ENCODE results near the gene DKK3.

Gene DKK3

GRCh38 chr11:11965656-11966353 is 42.6 kb downstream of the DKK3 start:
- no peak for DNase-seq

GRCh38 chr11:11965192-11965591 is 43.2 kb downstream of the DKK3 start:
- no peak for DNase-seq

DNA sequence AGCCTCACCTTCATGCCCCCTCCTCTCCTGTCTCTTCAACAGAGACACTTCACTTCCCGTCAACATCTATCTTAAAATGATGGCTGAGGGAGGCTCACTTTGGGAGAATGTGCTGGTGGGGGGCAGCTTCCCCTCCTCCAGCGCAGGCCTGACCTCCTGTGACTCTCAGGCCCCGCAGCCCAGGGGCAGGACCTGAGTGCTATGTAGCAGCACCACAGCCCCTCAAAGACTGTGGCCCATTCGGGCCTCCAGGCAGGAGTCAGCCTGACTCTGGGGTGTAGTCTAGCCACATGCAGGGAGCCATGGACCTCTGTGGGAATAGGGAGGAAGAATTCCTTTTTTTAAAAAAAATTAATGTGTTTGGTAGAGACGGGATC is 43.7 kb downstream of the DKK3 start:
- DNase-seq: no peak

DNA sequence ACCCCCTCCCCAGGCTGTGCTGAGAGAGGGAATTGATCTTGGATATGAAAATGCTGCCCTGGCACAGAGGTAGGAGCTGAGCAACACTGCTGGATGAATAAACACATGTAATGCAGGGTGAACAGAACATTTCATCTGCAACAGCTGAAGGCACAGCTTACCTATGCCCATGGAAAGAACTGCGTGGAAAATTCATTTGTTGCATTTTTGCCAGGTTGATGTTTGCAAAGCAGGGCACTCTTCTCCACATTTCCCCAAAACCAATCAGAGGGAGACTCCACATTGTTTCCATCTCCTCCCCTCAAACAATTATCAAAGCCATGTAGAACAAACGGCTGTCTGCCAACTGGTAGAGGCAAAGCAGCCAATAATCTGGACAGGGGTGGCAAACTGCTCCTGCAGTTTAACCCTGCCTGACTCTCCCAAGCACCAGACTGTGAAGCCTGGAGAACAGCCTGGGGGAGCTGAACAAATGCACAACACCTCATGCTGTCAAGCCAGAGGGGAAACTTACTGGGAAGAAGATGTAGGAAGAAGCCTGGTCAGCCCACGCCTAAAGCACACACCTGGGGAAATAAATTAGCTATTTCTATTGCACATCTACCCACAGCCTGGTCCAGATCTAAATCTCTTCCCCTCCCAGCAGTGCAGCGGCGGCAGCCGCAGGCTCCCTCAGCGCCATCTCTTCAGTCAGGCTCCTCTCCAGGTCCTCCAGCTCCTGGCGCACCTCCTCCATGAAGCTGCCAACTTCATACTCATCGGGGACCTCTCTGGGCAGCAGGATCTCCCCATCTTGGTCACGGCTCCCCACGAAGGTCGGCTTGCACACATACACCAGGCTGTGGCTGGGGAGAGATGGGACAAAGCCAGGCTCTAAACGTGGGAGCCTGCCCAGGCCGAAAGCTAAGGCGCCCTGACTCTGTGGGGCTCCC is 44.3 kb downstream of the DKK3 start:
- no peak for DNase-seq

- no peak for DNase-seq
Measured at GRCh38 chr11:11963067-11963466, 45.4 kb downstream of the DKK3 start.

DNA sequence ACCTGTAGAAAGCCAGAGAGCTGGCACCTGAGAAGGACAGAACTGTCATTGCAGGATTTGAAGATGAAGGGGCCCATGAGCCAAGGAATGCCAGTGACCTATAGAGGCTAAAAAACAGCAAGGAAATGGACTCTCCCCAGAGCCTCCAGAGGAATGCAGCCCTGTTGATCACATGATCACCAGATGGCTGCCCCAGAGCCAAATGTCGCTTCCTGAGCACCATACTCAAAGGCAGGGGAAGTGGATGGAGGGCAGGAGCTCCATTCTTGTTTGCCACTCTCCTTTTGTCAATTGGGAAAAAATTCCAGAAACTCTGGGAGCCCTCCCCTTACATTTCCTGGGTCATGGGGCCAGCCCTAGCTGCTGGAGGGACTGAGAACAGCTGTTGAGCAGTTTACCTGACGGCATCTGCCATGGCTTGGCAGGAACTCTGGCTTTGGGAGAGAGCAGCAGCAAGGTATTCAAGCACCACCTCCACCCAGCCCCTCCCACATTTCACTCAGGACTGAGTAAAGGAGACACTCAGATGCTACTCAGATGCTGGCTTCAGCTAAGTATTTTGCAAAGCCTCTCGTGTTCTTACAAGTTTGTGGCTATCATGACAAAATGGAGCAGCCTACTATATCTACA is 46.9 kb downstream of the DKK3 start:
- DNase-seq: no peak

GRCh38 chr11:11960687-11961086 is 47.7 kb downstream of the DKK3 start:
- peak in 1 of 2 donors; percentile 31 for DNase-seq

DNA sequence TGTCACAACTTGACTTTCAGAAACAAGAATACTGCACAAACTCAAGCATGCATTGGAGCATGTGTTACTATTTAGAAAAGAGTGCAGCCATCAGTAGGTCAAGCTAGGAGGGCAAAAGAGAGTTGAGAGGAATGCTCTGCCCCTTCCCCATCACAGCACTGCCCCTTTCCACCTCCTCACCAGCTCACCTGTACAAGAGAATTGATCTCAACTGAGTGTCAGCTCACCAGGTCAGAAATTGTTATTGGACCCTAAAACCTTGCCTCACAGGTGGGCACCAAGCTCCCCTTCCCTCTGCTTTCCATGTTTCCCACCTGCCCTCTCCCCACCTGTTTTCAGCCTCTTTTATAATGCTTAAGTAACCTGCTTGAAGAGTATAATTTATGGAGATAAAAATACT is 48.8 kb downstream of the DKK3 start:
- DNase-seq: no peak

GRCh38 chr11:11958403-11959231 is 49.8 kb downstream of the DKK3 start:
- no peak for DNase-seq

DNA sequence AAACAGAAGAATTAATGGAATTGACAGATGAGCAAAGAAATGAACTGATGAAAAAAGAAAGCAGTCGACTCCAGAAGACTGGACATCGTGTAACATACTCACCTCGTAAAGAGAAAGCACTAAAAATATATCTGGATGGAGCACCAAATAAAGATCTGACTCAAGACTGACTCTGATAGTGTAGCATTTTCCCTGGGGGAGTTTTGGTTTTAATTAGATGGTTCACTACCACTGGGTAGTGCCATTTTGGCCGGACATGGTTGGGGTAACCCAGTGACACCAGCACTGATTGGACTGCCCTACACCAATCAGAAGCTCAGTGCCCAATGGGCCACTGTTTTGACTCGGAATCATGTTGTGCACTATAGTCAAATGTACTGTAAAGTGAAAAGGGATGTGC is 52.4 kb downstream of the DKK3 start:
- no peak for DNase-seq

DNA sequence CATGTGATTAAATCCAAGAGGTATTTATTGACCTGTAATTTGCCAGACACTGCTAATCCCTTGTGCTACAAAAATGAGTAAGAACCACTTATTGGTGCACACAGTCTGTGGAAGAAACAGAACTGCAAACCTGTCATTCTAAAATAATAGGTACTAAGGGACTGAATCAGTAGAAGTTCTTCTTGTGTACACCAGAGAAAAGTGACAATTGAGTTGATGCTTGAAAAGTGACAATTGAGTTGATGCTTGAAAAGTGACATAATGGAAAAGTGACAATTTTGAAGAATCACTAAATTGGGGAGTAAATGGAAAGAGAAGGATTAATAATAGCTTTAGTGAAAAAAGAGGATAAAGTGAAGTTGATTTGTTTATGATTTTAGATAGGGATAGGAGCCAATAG is 56.4 kb downstream of the DKK3 start:
- DNase-seq: no peak

- DNase-seq: no peak
Measured at GRCh38 chr11:11949482-11949881, 58.9 kb downstream of the DKK3 start.

DNA sequence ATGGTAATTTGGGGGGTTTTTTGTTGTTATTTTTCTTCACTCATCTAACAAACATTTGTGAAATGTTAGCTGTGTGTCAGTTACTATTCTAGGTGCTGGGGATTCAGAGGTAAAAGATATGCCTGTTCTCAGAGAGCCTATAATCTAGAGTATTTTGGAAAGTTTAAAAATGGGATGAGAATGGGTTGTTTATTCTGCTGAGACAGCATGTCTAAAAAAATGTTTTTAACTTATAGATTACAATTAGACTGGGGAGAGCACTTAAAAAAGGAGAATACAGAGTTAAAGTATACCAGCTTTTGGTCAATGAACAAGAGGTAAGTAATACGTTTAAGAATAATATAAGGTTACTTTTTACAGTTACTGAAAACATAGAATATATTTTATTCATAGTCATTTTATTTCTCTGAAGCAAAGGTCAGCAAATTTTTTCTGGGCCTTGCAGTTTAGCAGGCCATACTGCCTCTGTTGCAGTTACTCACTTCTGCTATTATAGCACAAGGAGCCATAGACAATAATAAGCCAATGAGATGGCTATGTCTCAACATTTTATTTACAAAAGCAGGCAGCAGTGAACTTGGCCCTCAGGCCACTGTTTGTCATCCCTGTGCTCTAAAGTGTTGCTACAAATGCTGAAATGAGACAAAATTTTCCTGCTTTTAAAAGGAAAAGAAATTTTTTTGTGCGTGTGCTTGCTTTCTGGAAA is 60.0 kb downstream of the DKK3 start:
- DNase-seq: no peak

- DNase-seq: no peak
Measured at GRCh38 chr11:11947825-11948224, 60.6 kb downstream of the DKK3 start.

DNA sequence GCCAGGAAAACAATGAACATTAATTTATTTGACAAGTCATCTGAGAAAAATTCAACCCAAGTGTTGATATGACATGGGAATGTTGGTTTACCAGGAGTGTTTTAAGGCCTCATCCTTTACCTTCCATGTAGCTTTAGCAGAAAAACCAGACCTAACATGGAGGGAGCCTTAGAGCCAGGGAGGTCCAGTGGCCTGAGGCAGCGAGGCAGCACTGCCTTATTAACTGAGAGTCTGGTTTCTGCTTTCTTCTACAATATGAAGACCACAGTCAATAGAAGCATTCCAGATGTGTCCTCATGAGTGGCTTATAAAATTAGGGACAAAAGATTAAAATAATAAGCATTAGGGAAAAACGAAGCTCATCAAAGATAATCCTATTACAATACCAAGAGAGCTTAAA is 61.5 kb downstream of the DKK3 start:
- no peak for DNase-seq

- no peak for DNase-seq
Measured at GRCh38 chr11:11946180-11946579, 62.2 kb downstream of the DKK3 start.

DNA sequence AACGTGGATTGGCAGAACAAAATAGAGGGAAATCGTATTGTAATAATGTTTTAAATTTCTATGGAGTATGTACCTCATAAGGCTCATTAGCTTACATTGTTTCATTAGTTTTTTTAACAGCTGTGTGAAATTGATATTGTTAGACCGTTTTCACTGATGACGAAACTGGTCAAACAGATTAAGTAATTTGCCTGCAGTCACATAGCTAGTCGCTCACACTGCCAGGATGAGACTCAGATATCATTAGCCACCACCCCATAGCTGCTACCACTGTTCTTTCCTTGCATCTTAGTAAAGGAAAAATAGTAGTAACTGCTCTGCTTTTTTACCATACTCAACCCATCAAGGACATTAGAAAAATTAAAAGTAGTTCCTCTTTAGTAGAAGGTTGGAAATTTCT is 64.0 kb downstream of the DKK3 start:
- DNase-seq: no peak

GRCh38 chr11:11942668-11943067 is 65.8 kb downstream of the DKK3 start:
- no peak for DNase-seq

DNA sequence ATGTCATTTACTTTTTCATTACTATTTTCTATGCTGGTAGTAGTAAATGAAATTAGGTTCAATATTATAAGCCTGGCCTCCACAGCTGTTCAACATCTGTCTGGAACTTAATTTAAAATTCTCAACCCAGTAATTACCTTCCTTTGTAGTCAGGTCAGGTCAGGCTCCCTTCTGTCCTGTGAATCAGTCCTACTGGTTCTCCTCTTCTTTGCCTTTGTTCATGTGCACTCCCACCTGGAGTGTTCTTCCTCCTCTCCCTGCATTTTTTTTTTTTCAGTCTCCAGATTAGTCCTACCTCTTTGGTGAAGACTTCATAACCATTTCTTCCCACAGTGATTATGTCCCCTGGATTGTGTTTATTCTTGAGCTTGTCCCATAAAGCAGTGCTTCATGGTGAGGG is 67.9 kb downstream of the DKK3 start:
- DNase-seq: no peak

- DNase-seq: no peak
Measured at GRCh38 chr11:11937957-11938356, 70.5 kb downstream of the DKK3 start.

DNA sequence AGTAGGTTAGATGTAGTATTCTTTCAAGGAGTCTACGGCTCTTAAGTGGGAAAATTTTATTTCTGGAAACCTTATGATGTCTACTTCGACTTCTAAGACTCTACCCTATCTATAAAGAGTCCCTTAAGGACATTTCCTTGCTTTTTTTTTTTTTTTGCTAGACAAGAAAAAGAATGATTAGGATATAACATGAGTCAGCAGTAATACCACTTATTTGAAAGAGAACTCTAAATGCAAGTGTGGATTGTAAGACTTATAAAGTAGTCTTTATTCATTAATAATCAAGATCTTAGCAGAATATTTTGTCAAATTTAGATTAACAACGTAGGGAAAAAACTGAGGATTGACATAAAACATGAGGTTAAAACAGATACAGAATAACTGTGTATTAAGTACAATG is 71.0 kb downstream of the DKK3 start:
- DNase-seq: no peak

- DNase-seq: no peak
Measured at GRCh38 chr11:11935536-11935935, 72.9 kb downstream of the DKK3 start.
